ENCODE results near the gene C3orf22. TPM values are rescaled to one million over a fixed set of nuclear protein-coding genes. Genes with fewer than 3 reads are reported as not detected.

Gene C3orf22
- total and polyA plus RNA-seq, 9 of the 15 experiments (the other 6 are each of a cell fraction or from before 2014, with no cell fraction given): not detected

DNA sequence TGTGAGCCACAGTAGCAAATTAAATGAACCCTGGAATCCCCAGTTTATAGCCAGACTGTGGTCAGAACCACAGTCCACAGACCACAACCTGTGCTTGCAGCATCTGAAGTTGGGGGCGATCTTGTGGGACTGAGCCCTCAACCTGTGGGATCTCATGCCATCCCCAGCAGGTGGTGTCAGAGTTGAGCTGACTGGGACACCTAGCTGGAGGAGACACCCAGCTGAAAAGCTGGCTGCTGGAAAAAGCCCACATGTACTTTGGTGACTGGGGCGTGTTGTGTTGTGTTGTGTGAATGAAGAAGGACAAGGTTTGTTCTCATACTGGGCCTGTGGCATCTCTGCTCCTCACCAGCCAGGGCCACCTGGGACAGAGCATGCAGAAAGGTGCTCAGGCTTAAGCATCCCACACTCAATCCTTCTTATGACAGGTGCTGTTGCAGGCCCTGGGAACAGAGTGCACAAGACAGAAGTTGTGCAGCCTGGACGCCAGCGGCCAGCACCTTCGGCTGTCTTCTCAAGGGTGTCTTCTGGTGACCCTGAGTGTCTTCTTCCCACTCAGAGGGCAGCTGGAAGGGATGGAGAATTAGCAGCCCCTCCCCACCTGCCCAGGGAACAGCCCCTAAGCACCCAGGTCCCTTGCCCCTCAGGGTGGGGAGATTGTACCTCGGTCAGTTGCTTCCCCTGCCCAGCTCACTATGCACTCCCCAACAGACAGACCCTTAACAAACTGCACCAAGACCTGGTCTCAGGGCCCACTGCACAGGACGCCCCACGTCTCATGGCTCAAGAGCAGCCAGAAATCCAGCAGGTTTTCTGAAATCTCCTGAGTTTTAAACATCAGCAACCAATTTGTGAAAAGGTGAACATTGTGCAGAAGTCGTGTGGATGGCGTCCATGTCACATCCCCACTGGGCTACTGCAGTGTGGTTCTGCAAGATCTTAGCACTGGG is 39.0 kb downstream of the C3orf22 start:
- Histone ChIP-seq H3K27ac (ENCODE audit: extremely low read depth, low read depth, low read length) (no peak overlapping the region), H3K4me3 (no peak overlapping the region), H3K27me3 (ENCODE audit: control insufficient read depth in 2 of 2, insufficient read depth in 2 of 2, low read length in 2 of 2) (peaks cover 0 to 11% of the 10 kb centered on the region in 2 experiments; a peak in 1 of 5 replicates), H2AFZ (ENCODE audit: low read depth, low read length) (no peak overlapping the region), H4K20me1 (replicated peaks; ENCODE audit: control insufficient read depth, insufficient read depth, low read length) (peaks cover 3% of the 10 kb centered on the region; the same call in 1 of the 2 replicates), H3K9me3 (replicated peaks; ENCODE audit: control insufficient read depth, insufficient read depth, low read depth, low read length) (no peaks in the 10 kb centered on the region), H3K9ac (ENCODE audit: insufficient read depth in 1 of 2, low read depth in 2 of 2, low read length in 2 of 2) (no peak overlapping the region), H3K79me2 (ENCODE audit: control insufficient read depth, insufficient read depth, low read length) (no peaks in the 10 kb centered on the region), H3K4me1 (replicated peaks in 1 of 2; ENCODE audit: control insufficient read depth in 2 of 2, insufficient read depth in 2 of 2, low read length in 2 of 2) (peaks cover 0 to 12% of the 10 kb centered on the region in 2 experiments; a peak in 2 of 5 replicates), H3K36me3 (ENCODE audit: control insufficient read depth, insufficient read depth, low read length) (no peaks in the 10 kb centered on the region), H3K9me1 (ENCODE audit: control insufficient read depth, insufficient read depth, low read length) (no peaks in the 10 kb centered on the region), H3K4me2 (ENCODE audit: insufficient read depth, low read length) (no peak overlapping the region)
- DNase-seq (ENCODE audit: extremely low read depth in 1 of 4, low spot score in 3 of 4): no peak
- in situ Hi-C loops (cut with MboI) (no loop called here), intact Hi-C loops (cut with micrococcal nuclease) (loop anchor here (10.0 kb wide), 2 partner anchors 145 to 225 kb away; no protein-coding TSS in a partner anchor)
- ATAC-seq: no peak
- no peak for FAIRE-seq
- ChIA-PET POLR2A (interaction anchor here (0.6 kb wide), 1 partner anchor 106 kb away, joined by 4 read pairs; no protein-coding TSS in a partner anchor), CTCF (ENCODE audit: low intra/inter-chr PET ratio) (no interaction called here)
- WGBS (ENCODE audit: insufficient coverage, low coverage, missing lambda C conversion rate): 0% methylated on average over 10 of the region's 10 CpGs
- no TSS peak for BruUV-seq (replicated peaks)
- no peak for TF ChIP-seq NEUROD1 (IDR thresholded peaks at IDR 0.05; ENCODE audit: borderline replicate concordance, low read depth, low read length, partially characterized antibody)
- TF ChIP-seq ZNF436 (CRISPR knock-in tag; IDR thresholded peaks at IDR 0.05): no peak
- TF ChIP-seq EGR1 (conservative IDR thresholded peaks at IDR 0.05): no peak
- TF ChIP-seq MAFK (IDR thresholded peaks at IDR 0.05; ENCODE audit: low read length): no peak
- TF ChIP-seq, protein P1, sequence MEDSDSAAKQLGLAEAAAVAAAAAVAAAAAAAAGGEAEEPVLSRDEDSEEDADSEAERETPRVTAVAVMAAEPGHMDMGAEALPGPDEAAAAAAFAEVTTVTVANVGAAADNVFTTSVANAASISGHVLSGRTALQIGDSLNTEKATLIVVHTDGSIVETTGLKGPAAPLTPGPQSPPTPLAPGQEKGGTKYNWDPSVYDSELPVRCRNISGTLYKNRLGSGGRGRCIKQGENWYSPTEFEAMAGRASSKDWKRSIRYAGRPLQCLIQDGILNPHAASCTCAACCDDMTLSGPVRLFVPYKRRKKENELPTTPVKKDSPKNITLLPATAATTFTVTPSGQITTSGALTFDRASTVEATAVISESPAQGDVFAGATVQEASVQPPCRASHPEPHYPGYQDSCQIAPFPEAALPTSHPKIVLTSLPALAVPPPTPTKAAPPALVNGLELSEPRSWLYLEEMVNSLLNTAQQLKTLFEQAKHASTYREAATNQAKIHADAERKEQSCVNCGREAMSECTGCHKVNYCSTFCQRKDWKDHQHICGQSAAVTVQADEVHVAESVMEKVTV (CRISPR knock-in tag; IDR thresholded peaks at IDR 0.05): no peak
- TF ChIP-seq, protein P2, sequence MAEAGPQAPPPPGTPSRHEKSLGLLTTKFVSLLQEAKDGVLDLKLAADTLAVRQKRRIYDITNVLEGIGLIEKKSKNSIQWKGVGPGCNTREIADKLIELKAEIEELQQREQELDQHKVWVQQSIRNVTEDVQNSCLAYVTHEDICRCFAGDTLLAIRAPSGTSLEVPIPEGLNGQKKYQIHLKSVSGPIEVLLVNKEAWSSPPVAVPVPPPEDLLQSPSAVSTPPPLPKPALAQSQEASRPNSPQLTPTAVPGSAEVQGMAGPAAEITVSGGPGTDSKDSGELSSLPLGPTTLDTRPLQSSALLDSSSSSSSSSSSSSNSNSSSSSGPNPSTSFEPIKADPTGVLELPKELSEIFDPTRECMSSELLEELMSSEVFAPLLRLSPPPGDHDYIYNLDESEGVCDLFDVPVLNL (CRISPR knock-in tag; IDR thresholded peaks at IDR 0.05; ENCODE audit: low read depth): no peak
- TF ChIP-seq, protein P3, sequence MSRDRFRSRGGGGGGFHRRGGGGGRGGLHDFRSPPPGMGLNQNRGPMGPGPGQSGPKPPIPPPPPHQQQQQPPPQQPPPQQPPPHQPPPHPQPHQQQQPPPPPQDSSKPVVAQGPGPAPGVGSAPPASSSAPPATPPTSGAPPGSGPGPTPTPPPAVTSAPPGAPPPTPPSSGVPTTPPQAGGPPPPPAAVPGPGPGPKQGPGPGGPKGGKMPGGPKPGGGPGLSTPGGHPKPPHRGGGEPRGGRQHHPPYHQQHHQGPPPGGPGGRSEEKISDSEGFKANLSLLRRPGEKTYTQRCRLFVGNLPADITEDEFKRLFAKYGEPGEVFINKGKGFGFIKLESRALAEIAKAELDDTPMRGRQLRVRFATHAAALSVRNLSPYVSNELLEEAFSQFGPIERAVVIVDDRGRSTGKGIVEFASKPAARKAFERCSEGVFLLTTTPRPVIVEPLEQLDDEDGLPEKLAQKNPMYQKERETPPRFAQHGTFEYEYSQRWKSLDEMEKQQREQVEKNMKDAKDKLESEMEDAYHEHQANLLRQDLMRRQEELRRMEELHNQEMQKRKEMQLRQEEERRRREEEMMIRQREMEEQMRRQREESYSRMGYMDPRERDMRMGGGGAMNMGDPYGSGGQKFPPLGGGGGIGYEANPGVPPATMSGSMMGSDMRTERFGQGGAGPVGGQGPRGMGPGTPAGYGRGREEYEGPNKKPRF (IDR thresholded peaks at IDR 0.05; ENCODE audit: low read depth, low read length): no peak
- no peak for TF ChIP-seq ZFP91 (CRISPR knock-in tag; IDR thresholded peaks at IDR 0.05)
- TF ChIP-seq STAT5A (IDR thresholded peaks at IDR 0.05; ENCODE audit: borderline replicate concordance, low read length): no peak
- TF ChIP-seq ZSCAN29 (IDR thresholded peaks at IDR 0.05): no peak
- TF ChIP-seq, protein P4, sequence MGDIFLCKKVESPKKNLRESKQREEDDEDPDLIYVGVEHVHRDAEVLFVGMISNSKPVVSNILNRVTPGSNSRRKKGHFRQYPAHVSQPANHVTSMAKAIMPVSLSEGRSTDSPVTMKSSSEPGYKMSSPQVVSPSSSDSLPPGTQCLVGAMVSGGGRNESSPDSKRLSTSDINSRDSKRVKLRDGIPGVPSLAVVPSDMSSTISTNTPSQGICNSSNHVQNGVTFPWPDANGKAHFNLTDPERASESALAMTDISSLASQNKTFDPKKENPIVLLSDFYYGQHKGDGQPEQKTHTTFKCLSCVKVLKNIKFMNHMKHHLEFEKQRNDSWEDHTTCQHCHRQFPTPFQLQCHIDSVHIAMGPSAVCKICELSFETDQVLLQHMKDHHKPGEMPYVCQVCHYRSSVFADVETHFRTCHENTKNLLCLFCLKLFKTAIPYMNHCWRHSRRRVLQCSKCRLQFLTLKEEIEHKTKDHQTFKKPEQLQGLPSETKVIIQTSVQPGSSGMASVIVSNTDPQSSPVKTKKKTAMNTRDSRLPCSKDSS (IDR thresholded peaks at IDR 0.05; ENCODE audit: low read depth, partially characterized antibody): no peak

Data from K562 (cell line).